GM23338 (cell line): ENCODE results near the gene SELENON. TPM values are rescaled to one million over a fixed set of nuclear protein-coding genes. Genes with fewer than 3 reads are reported as not detected.

Source experiments
- ATAC-seq: fragments of 200-7000 bp; cut with Tn5 transposase; 3 replicates; pipeline ENCODE4 v1.9.1; 2020
- DNase-seq: peaks from one replicate; pipeline ENCODE4 v3.0.0-alpha.2; 2015; ENCODE audit warnings: low spot score
- H2AFZ ChIP-seq: fragments of 200-600 bp; sonication (generic); 2 replicates; pipeline ENCODE4 v1.8.0; 2016; ENCODE audit warnings: antibody characterized with exemption, mild to moderate bottlenecking, moderate library complexity
- H3F3A ChIP-seq: fragments of 200-600 bp; sonication (generic); replicated peaks from 2 replicates; pipeline ENCODE4 v1.8.0; 2017; ENCODE audit warnings: antibody characterized with exemption, mixed run types, low read depth
- H3K27ac ChIP-seq: fragments of 200-600 bp; sonication (generic); 2 replicates; pipeline ENCODE4 v1.6.1; 2016; ENCODE audit warnings: low read depth
- H3K27me3 ChIP-seq: fragments of 200-600 bp; sonication (generic); 2 replicates; pipeline ENCODE4 v1.8.0; 2016; ENCODE audit warnings: mild to moderate bottlenecking, mixed run types, moderate library complexity; ENCODE audit not compliant: insufficient read depth
- H3K36me3 ChIP-seq: fragments of 200-600 bp; sonication (generic); 2 replicates; pipeline ENCODE4 v1.8.0; 2016; ENCODE audit warnings: mild to moderate bottlenecking; ENCODE audit not compliant: insufficient read depth
- H3K4me1 ChIP-seq: fragments of 200-600 bp; sonication (generic); 2 replicates; pipeline ENCODE4 v1.8.0; 2016; ENCODE audit warnings: mild to moderate bottlenecking, moderate library complexity; ENCODE audit not compliant: insufficient read depth
- H3K4me2 ChIP-seq: fragments of 200-600 bp; sonication (generic); 2 replicates; pipeline ENCODE4 v1.7.1; 2017; ENCODE audit warnings: mixed run types
- H3K4me3 ChIP-seq: fragments of 200-600 bp; sonication (generic); 2 replicates; pipeline ENCODE4 v1.6.1; 2016; ENCODE audit warnings: mixed run types
- H3K79me2 ChIP-seq: fragments of 200-600 bp; sonication (generic); replicated peaks from 2 replicates; pipeline ENCODE4 v1.8.0; 2017; ENCODE audit warnings: mild to moderate bottlenecking; ENCODE audit not compliant: insufficient read depth
- H3K9me2 ChIP-seq: fragments of 200-600 bp; sonication (generic); 2 replicates; pipeline ENCODE4 v1.8.0; 2017; ENCODE audit not compliant: insufficient read depth
- H4K20me1 ChIP-seq: fragments of 200-600 bp; sonication (generic); replicated peaks from 2 replicates; pipeline ENCODE4 v1.8.0; 2017; ENCODE audit warnings: mild to moderate bottlenecking; ENCODE audit not compliant: insufficient read depth
- H3K27ac Mint-ChIP-seq: 2 replicates; pipeline ENCODE4 v1.8.0; 2020; ENCODE audit warnings: inconsistent platforms, mild to moderate bottlenecking, moderate library complexity, mixed read lengths
- H3K27me3 Mint-ChIP-seq: 3 replicates; pipeline ENCODE4 v1.8.0; 2022; ENCODE audit warnings: low read depth, mild to moderate bottlenecking, moderate library complexity, mixed read lengths, inconsistent platforms; ENCODE audit not compliant: insufficient read depth, poor library complexity
- H3K36me3 Mint-ChIP-seq: 3 replicates; pipeline ENCODE4 v1.8.0; 2021; ENCODE audit warnings: low read depth, mild to moderate bottlenecking, inconsistent platforms, moderate library complexity, mixed read lengths
- H3K4me1 Mint-ChIP-seq: 3 replicates; pipeline ENCODE4 v1.8.0; 2020; ENCODE audit warnings: mild to moderate bottlenecking, inconsistent platforms, mixed read lengths
- H3K4me3 Mint-ChIP-seq: 3 replicates; pipeline ENCODE4 v1.8.0; 2021; ENCODE audit warnings: moderate library complexity, mild to moderate bottlenecking, inconsistent platforms, mixed read lengths
- H3K9me3 Mint-ChIP-seq: 3 replicates; pipeline ENCODE4 v1.8.0; 2020; ENCODE audit warnings: moderate library complexity, mild to moderate bottlenecking, inconsistent platforms, mixed read lengths
- CREB1 ChIP-seq: fragments of 250-450 bp; sonication (Bioruptor Pico); IDR thresholded peaks from 2 replicates; pipeline ENCODE4 v1.5.0; 2020; ENCODE audit warnings: low read depth, mild to moderate bottlenecking, moderate library complexity
- CTCF ChIP-seq, 2 experiments: fragments of 200-600 bp in 1 of 2; sonication (generic) in 1 of 2; conservative IDR thresholded peaks; 2 replicates each; pipeline versions ENCODE4 v1.5.1 to v1.6.1; 2016 to 2017; ENCODE audit warnings: antibody characterized with exemption in 2 of 2, low read depth in 2 of 2, mild to moderate bottlenecking in 2 of 2, moderate library complexity in 1 of 2
- EZH2 ChIP-seq: fragments of 200-600 bp; sonication (generic); IDR thresholded peaks from one replicate; pipeline ENCODE4 v1.8.0; 2017; ENCODE audit warnings: antibody characterized with exemption, mild to moderate bottlenecking, low read depth; ENCODE audit not compliant: unreplicated experiment
- EZH2phosphoT487 ChIP-seq: fragments of 200-600 bp; sonication (generic); IDR thresholded peaks from one replicate; pipeline ENCODE4 v1.8.1; 2018; ENCODE audit warnings: antibody characterized with exemption; ENCODE audit not compliant: unreplicated experiment
- JUNB ChIP-seq: IDR thresholded peaks from one replicate; pipeline ENCODE4 v1.6.1; 2016; ENCODE audit warnings: antibody characterized with exemption; ENCODE audit not compliant: unreplicated experiment
- NANOG ChIP-seq: IDR thresholded peaks from 2 replicates; pipeline ENCODE4 v1.6.1; 2016; ENCODE audit warnings: antibody characterized with exemption, borderline replicate concordance
- POLR2AphosphoS5 ChIP-seq: IDR thresholded peaks from 2 replicates; pipeline ENCODE4 v1.6.1; 2016; ENCODE audit warnings: antibody characterized with exemption, low read depth
- STAT1 ChIP-seq: IDR thresholded peaks from one replicate; pipeline ENCODE4 v1.6.1; 2016; ENCODE audit warnings: antibody characterized with exemption; ENCODE audit not compliant: unreplicated experiment
- ZNF114 ChIP-seq: fragments of 250-450 bp; sonication (Bioruptor Pico); IDR thresholded peaks from 2 replicates; pipeline ENCODE4 v1.5.0; 2020; ENCODE audit warnings: mild to moderate bottlenecking, moderate library complexity
- ZNF331 ChIP-seq: fragments of 250-450 bp; sonication (Bioruptor Pico); IDR thresholded peaks from 2 replicates; pipeline ENCODE4 v1.5.0; 2020; ENCODE audit warnings: low read depth, mild to moderate bottlenecking, moderate library complexity
- polyA plus RNA-seq: library from polyadenylated mRNA; unstranded; fragments of >200 nt; fragmentation: Nextera tagmentation; extraction: Ambion mirVana; gene quantifications from 2 replicates; pipeline ENCODE4 v1.2.1, GENCODE V29; 2016
- total RNA-seq: library from RNA; depleted of rRNA; stranded (reverse); fragments of >200 nt; shearing (Covaris generic); gene quantifications from 2 replicates; pipeline ENCODE4 v1.2.3, GENCODE V29; 2014
- TF ChIP-seq, protein P1 (sequence below): IDR thresholded peaks from 2 replicates; pipeline ENCODE4 v1.6.1; 2016; ENCODE audit warnings: antibody characterized with exemption
- TF ChIP-seq, protein P2 (sequence below): IDR thresholded peaks from one replicate; pipeline ENCODE4 v1.6.1; 2018; ENCODE audit warnings: antibody characterized with exemption; ENCODE audit not compliant: unreplicated experiment

The SELENON gene
- total and polyA plus RNA-seq, 2 experiments from 2014 or later: 17.9 to 93.2 TPM

DNA sequence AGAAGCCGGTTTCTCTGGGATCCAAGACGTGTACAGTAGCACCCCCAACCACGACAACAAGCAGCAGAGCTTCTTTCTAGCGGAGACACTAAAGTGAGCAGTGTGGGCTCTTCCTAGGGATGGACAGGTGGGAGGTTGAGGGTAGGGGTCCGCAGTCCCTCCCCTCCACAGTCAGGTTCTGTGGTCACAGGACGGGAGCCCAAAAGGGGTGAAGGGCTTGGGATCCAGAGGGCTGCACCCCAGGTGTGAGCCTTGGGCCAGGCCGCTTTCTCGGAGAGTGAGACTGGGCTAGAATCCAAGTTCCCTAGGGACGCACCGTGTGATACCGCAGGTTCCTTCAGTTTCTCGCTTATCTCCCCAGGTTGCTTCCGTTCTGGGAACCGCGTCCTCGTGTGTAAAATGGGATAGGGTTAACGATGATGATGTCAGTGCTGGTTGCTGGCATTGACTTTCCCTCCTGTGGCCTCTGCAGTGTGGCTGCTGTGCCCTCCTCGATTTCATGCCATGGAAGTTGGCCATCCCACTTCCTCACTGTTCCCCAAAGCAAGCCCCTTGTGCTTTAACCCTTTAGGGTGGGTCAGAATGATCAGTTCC lies 17.3 kb upstream of the SELENON start:
- Histone ChIP-seq H3F3A (peaks cover 7% of the 10 kb centered on the region), H3K9me2 (no peaks in the 10 kb centered on the region), H3K27me3 (no peaks in the 10 kb centered on the region), H3K4me1 (peaks cover 19% of the 10 kb centered on the region), H3K27ac (no peak overlapping the region), H3K4me2 (no peak overlapping the region), H3K36me3 (no peaks in the 10 kb centered on the region), H3K4me3 (no peak overlapping the region), H2AFZ (no peak overlapping the region), H4K20me1 (no peaks in the 10 kb centered on the region), H3K79me2 (no peaks in the 10 kb centered on the region)
- ATAC-seq (no peak), DNase-seq (no peak)
- TF ChIP-seq POLR2AphosphoS5: no peak
- no peak for TF ChIP-seq STAT1
- no peak for TF ChIP-seq ZNF114
- no peak for TF ChIP-seq NANOG
- no peak for TF ChIP-seq EZH2
- no peak for TF ChIP-seq ZNF331
- TF ChIP-seq JUNB: no peak
- no peak for TF ChIP-seq CTCF (conservative IDR thresholded peaks at IDR 0.05; ENCODE audit: low read depth in 2 of 2)
- no peaks in the 10 kb centered on the region for H3K36me3 Mint-ChIP-seq
- H3K9me3 Mint-ChIP-seq: no peaks in the 10 kb centered on the region
- H3K4me3 Mint-ChIP-seq: no peak overlapping the region
- H3K27ac Mint-ChIP-seq: no peak overlapping the region
- H3K27me3 Mint-ChIP-seq: peaks cover 14% of the 10 kb centered on the region
- peaks cover 47% of the 10 kb centered on the region for H3K4me1 Mint-ChIP-seq

DNA sequence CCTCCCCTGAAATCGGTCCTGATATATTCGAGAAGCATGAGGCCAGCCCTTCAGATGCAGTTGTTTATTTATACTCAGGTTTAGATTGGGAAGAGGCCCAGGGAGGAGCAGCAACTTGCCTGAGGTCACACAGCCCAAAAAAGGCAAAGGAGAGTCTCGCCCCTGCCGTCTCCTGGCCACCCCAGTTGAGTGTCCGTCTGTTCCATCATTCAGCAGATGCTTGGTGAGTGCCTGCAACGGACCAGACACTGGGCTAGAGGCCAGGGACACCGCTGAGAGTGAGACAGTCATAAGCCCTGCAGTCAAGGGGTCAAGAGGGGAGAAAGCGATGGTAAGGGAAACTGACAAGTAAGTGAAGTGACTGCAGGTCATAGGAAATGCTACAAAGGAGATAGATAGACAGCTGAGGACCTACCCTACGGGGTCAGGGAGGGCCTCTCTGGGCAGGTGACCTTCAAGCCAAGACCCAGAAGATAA lies 15.4 kb upstream of the SELENON start:
- Histone ChIP-seq H3K9me2 (no peaks in the 10 kb centered on the region), H3K4me2 (no peak overlapping the region), H3K4me3 (no peak overlapping the region), H2AFZ (no peak overlapping the region), H3K79me2 (no peaks in the 10 kb centered on the region), H3K4me1 (peaks cover 17% of the 10 kb centered on the region), H3K27me3 (no peaks in the 10 kb centered on the region), H3K36me3 (no peaks in the 10 kb centered on the region), H4K20me1 (no peaks in the 10 kb centered on the region), H3F3A (peaks cover 4% of the 10 kb centered on the region), H3K27ac (no peak overlapping the region)
- DNase-seq: no peak
- Mint-ChIP-seq H3K4me1 (peaks cover 41% of the 10 kb centered on the region), H3K4me3 (no peak overlapping the region), H3K27ac (no peak overlapping the region), H3K9me3 (no peaks in the 10 kb centered on the region), H3K36me3 (no peaks in the 10 kb centered on the region), H3K27me3 (peaks cover 9% of the 10 kb centered on the region)
- no peak for ATAC-seq
- no peak for TF ChIP-seq ZNF114
- no peak for TF ChIP-seq ZNF331
- TF ChIP-seq CREB1 (CRISPR knock-in tag): no peak
- no peak for TF ChIP-seq POLR2AphosphoS5
- no peak for TF ChIP-seq JUNB
- no peak for TF ChIP-seq EZH2phosphoT487
- TF ChIP-seq, protein P1, sequence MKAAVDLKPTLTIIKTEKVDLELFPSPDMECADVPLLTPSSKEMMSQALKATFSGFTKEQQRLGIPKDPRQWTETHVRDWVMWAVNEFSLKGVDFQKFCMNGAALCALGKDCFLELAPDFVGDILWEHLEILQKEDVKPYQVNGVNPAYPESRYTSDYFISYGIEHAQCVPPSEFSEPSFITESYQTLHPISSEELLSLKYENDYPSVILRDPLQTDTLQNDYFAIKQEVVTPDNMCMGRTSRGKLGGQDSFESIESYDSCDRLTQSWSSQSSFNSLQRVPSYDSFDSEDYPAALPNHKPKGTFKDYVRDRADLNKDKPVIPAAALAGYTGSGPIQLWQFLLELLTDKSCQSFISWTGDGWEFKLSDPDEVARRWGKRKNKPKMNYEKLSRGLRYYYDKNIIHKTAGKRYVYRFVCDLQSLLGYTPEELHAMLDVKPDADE: no peak
- no peak for TF ChIP-seq CTCF (conservative IDR thresholded peaks at IDR 0.05; ENCODE audit: low read depth in 2 of 2)
- no peak for TF ChIP-seq EZH2
- no peak for TF ChIP-seq NANOG
- no peak for TF ChIP-seq STAT1
- TF ChIP-seq, protein P2, sequence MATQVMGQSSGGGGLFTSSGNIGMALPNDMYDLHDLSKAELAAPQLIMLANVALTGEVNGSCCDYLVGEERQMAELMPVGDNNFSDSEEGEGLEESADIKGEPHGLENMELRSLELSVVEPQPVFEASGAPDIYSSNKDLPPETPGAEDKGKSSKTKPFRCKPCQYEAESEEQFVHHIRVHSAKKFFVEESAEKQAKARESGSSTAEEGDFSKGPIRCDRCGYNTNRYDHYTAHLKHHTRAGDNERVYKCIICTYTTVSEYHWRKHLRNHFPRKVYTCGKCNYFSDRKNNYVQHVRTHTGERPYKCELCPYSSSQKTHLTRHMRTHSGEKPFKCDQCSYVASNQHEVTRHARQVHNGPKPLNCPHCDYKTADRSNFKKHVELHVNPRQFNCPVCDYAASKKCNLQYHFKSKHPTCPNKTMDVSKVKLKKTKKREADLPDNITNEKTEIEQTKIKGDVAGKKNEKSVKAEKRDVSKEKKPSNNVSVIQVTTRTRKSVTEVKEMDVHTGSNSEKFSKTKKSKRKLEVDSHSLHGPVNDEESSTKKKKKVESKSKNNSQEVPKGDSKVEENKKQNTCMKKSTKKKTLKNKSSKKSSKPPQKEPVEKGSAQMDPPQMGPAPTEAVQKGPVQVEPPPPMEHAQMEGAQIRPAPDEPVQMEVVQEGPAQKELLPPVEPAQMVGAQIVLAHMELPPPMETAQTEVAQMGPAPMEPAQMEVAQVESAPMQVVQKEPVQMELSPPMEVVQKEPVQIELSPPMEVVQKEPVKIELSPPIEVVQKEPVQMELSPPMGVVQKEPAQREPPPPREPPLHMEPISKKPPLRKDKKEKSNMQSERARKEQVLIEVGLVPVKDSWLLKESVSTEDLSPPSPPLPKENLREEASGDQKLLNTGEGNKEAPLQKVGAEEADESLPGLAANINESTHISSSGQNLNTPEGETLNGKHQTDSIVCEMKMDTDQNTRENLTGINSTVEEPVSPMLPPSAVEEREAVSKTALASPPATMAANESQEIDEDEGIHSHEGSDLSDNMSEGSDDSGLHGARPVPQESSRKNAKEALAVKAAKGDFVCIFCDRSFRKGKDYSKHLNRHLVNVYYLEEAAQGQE: no peak
